Measurements from ENCODE around the gene THBS1. TPM values are rescaled to one million over a fixed set of nuclear protein-coding genes. Genes with fewer than 3 reads are reported as not detected.

THBS1 gene
- total and polyA plus RNA-seq, 2 donors = 9.0 to 26.2 TPM

DNA sequence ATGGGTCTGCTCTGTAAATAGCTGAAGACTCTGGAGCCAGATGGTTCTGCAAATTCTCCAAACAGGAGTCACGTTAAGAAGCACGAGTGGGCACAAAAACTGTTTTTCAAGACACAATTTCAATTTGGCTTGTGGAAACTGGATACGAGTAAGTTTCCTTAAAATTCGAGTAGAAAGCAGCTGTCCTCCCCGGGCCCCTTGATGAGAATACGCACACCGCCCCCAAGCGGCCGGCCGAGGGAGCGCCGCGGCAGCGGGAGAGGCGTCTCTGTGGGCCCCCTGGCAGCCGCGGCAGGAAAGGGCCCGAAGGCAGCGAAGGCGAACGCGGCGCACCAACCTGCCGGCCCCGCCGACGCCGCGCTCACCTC is 778 bp upstream of the THBS1 start:
- WGBS = under 1% methylated on average over 29 of the region's 29 CpGs
- Histone ChIP-seq H3K27ac (ENCODE audit: low read depth in 1 of 2, low read length in 1 of 2) (peak overlapping the region; percentile 39 to 77), H3K4me1 (ENCODE audit: control insufficient read depth in 2 of 2, insufficient read depth in 2 of 2, low read length in 2 of 2) (peaks cover 5 to 9% of the 10 kb centered on the region in 2 donors), H3K9me3 (ENCODE audit: control insufficient read depth in 2 of 2, insufficient read depth in 1 of 2, low read length in 1 of 2) (no peaks in the 10 kb centered on the region), H3K27me3 (ENCODE audit: control insufficient read depth in 2 of 2, insufficient read depth in 1 of 2, low read length in 1 of 2) (peaks cover 30 to 57% of the 10 kb centered on the region in 2 donors), H3K36me3 (ENCODE audit: control insufficient read depth in 2 of 2, insufficient read depth in 2 of 2, low read length in 1 of 2) (no peaks in the 10 kb centered on the region), H3K4me3 (ENCODE audit: low read length in 2 of 2) (peak overlapping the region; percentile 33 to 49)
- DNase-seq (ENCODE audit: low read depth in 6 of 9, low spot score in 9 of 9) = peak; percentile 44 to 94 (median 78)

GRCh38 chr15:39581242-39581792 is 438 bp downstream of the THBS1 start:
- H3K36me3 ChIP-seq (ENCODE audit: control insufficient read depth in 2 of 2, insufficient read depth in 2 of 2, low read length in 1 of 2) = no peaks in the 10 kb centered on the region
- H3K4me3 ChIP-seq (ENCODE audit: low read length in 2 of 2) = peak overlapping the region; percentile 33 to 49
- no peaks in the 10 kb centered on the region for H3K9me3 ChIP-seq (ENCODE audit: control insufficient read depth in 2 of 2, insufficient read depth in 1 of 2, low read length in 1 of 2)
- peaks cover 5 to 9% of the 10 kb centered on the region in 2 donors for H3K4me1 ChIP-seq (ENCODE audit: control insufficient read depth in 2 of 2, insufficient read depth in 2 of 2, low read length in 2 of 2)
- no peak overlapping the region for H3K27ac ChIP-seq (ENCODE audit: low read depth in 1 of 2, low read length in 1 of 2)
- 23% methylated on average over 18 of the region's 18 CpGs for WGBS
- peaks cover 30 to 54% of the 10 kb centered on the region in 2 donors for H3K27me3 ChIP-seq (ENCODE audit: control insufficient read depth in 2 of 2, insufficient read depth in 1 of 2, low read length in 1 of 2)
- no peak for DNase-seq (ENCODE audit: low read depth in 6 of 9, low spot score in 9 of 9)

DNA sequence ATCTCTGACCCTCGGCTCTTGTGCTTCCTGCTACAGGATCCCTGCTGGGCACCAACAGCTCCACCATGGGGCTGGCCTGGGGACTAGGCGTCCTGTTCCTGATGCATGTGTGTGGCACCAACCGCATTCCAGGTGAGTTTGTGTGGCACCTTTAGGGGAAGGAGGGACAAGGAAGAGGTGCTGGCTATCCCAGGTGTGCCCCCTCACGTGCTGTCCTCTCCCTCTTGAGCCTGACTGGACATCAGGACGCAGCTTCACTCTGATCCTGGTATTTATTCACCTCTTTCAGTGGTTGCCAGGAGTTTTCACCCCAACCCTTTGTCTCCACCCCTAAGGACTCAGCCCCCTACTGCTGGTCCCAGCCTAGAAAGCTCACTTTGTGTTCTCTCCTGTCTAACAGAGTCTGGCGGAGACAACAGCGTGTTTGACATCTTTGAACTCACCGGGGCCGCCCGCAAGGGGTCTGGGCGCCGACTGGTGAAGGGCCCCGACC is 960 bp downstream of the THBS1 start:
- 85% methylated on average over 13 of the region's 13 CpGs for WGBS
- no peak for DNase-seq (ENCODE audit: low read depth in 6 of 9, low spot score in 9 of 9)
- Histone ChIP-seq H3K4me3 (ENCODE audit: low read length in 2 of 2) (peak overlapping the region in 1 of 2 donors; percentile 33), H3K9me3 (ENCODE audit: control insufficient read depth in 2 of 2, insufficient read depth in 1 of 2, low read length in 1 of 2) (no peaks in the 10 kb centered on the region), H3K4me1 (ENCODE audit: control insufficient read depth in 2 of 2, insufficient read depth in 2 of 2, low read length in 2 of 2) (peaks cover 5 to 9% of the 10 kb centered on the region in 2 donors), H3K27ac (ENCODE audit: low read depth in 1 of 2, low read length in 1 of 2) (no peak overlapping the region), H3K36me3 (ENCODE audit: control insufficient read depth in 2 of 2, insufficient read depth in 2 of 2, low read length in 1 of 2) (no peaks in the 10 kb centered on the region), H3K27me3 (ENCODE audit: control insufficient read depth in 2 of 2, insufficient read depth in 1 of 2, low read length in 1 of 2) (peaks cover 30 to 52% of the 10 kb centered on the region in 2 donors)

DNA sequence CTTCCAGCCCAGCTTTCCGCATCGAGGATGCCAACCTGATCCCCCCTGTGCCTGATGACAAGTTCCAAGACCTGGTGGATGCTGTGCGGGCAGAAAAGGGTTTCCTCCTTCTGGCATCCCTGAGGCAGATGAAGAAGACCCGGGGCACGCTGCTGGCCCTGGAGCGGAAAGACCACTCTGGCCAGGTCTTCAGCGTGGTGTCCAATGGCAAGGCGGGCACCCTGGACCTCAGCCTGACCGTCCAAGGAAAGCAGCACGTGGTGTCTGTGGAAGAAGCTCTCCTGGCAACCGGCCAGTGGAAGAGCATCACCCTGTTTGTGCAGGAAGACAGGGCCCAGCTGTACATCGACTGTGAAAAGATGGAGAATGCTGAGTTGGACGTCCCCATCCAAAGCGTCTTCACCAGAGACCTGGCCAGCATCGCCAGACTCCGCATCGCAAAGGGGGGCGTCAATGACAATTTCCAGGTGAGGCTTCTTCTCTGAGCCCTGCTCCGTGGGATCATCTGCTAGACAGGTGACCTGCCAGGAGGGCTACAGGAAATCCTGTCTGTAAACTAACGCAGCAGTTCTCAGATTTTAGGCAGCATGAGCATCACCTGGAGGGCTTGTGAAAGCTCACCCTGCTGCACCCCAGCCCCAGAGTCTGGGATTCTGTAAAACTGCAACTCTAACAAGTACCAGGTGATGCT is 1.6 kb downstream of the THBS1 start:
- peaks cover 30 to 49% of the 10 kb centered on the region in 2 donors for H3K27me3 ChIP-seq (ENCODE audit: control insufficient read depth in 2 of 2, insufficient read depth in 1 of 2, low read length in 1 of 2)
- WGBS = 93% methylated on average over 20 of the region's 20 CpGs
- no peak for DNase-seq (ENCODE audit: low read depth in 6 of 9, low spot score in 9 of 9)
- no peak overlapping the region for H3K4me3 ChIP-seq (ENCODE audit: low read length in 2 of 2)
- no peaks in the 10 kb centered on the region for H3K36me3 ChIP-seq (ENCODE audit: control insufficient read depth in 2 of 2, insufficient read depth in 2 of 2, low read length in 1 of 2)
- H3K4me1 ChIP-seq (ENCODE audit: control insufficient read depth in 2 of 2, insufficient read depth in 2 of 2, low read length in 2 of 2) = peaks cover 5 to 9% of the 10 kb centered on the region in 2 donors
- H3K27ac ChIP-seq (ENCODE audit: low read depth in 1 of 2, low read length in 1 of 2) = no peak overlapping the region
- no peaks in the 10 kb centered on the region for H3K9me3 ChIP-seq (ENCODE audit: control insufficient read depth in 2 of 2, insufficient read depth in 1 of 2, low read length in 1 of 2)

- no peak overlapping the region for H3K27ac ChIP-seq (ENCODE audit: low read depth in 1 of 2, low read length in 1 of 2)
- peak overlapping the region in 1 of 2 donors; percentile 2 for H3K4me3 ChIP-seq (ENCODE audit: low read length in 2 of 2)
- H3K27me3 ChIP-seq (ENCODE audit: control insufficient read depth in 2 of 2, insufficient read depth in 1 of 2, low read length in 1 of 2) = peaks cover 30 to 47% of the 10 kb centered on the region in 2 donors
- H3K4me1 ChIP-seq (ENCODE audit: control insufficient read depth in 2 of 2, insufficient read depth in 2 of 2, low read length in 2 of 2) = peaks cover 5 to 9% of the 10 kb centered on the region in 2 donors
- WGBS = 90% methylated on average over 4 of the region's 4 CpGs
- DNase-seq (ENCODE audit: low read depth in 6 of 9, low spot score in 9 of 9) = no peak
- H3K36me3 ChIP-seq (ENCODE audit: control insufficient read depth in 2 of 2, insufficient read depth in 2 of 2, low read length in 1 of 2) = no peaks in the 10 kb centered on the region
- H3K9me3 ChIP-seq (ENCODE audit: control insufficient read depth in 2 of 2, insufficient read depth in 1 of 2, low read length in 1 of 2) = no peaks in the 10 kb centered on the region
Observed at GRCh38 chr15:39582977-39583595, 2.2 kb downstream of the THBS1 start.

DNA sequence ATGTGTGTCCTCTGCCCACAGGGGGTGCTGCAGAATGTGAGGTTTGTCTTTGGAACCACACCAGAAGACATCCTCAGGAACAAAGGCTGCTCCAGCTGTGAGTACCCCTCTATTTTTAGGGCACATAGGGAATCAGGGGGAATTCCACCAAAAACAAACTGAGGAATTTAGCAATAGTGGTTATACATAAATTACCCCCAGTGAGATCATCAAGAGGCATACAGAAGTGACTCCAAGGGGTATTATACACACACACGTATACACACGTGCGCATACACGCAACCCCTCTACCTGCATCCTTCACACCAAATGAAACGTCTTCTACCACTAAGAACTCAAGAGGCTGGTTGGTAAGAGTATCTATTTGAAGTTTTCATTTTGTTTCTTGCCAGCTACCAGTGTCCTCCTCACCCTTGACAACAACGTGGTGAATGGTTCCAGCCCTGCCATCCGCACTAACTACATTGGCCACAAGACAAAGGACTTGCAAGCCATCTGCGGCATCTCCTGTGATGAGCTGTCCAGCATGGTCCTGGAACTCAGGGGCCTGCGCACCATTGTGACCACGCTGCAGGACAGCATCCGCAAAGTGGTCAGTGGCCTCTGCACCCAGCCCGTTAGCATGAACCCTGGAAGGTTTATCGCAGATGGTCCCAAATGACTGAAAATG is 2.9 kb downstream of the THBS1 start:
- Histone ChIP-seq H3K4me1 (ENCODE audit: control insufficient read depth in 2 of 2, insufficient read depth in 2 of 2, low read length in 2 of 2) (peaks cover 5 to 9% of the 10 kb centered on the region in 2 donors), H3K9me3 (ENCODE audit: control insufficient read depth in 2 of 2, insufficient read depth in 1 of 2, low read length in 1 of 2) (no peaks in the 10 kb centered on the region), H3K36me3 (ENCODE audit: control insufficient read depth in 2 of 2, insufficient read depth in 2 of 2, low read length in 1 of 2) (no peaks in the 10 kb centered on the region), H3K27ac (ENCODE audit: low read depth in 1 of 2, low read length in 1 of 2) (no peak overlapping the region), H3K27me3 (ENCODE audit: control insufficient read depth in 2 of 2, insufficient read depth in 1 of 2, low read length in 1 of 2) (peaks cover 30 to 43% of the 10 kb centered on the region in 2 donors), H3K4me3 (ENCODE audit: low read length in 2 of 2) (no peak overlapping the region)
- DNase-seq (ENCODE audit: low read depth in 6 of 9, low spot score in 9 of 9) = peak in 2 of 9 donors; percentile 22 to 36
- 89% methylated on average over 13 of the region's 13 CpGs for WGBS

- H3K4me1 ChIP-seq (ENCODE audit: control insufficient read depth in 2 of 2, insufficient read depth in 2 of 2, low read length in 2 of 2) = peaks cover 5 to 6% of the 10 kb centered on the region in 2 donors
- H3K27me3 ChIP-seq (ENCODE audit: control insufficient read depth in 2 of 2, insufficient read depth in 1 of 2, low read length in 1 of 2) = peaks cover 30 to 41% of the 10 kb centered on the region in 2 donors
- 94% methylated on average over 7 of the region's 7 CpGs for WGBS
- H3K36me3 ChIP-seq (ENCODE audit: control insufficient read depth in 2 of 2, insufficient read depth in 2 of 2, low read length in 1 of 2) = no peaks in the 10 kb centered on the region
- no peak overlapping the region for H3K4me3 ChIP-seq (ENCODE audit: low read length in 2 of 2)
- no peak for DNase-seq (ENCODE audit: low read depth in 6 of 9, low spot score in 9 of 9)
- no peak overlapping the region for H3K27ac ChIP-seq (ENCODE audit: low read depth in 1 of 2, low read length in 1 of 2)
- no peaks in the 10 kb centered on the region for H3K9me3 ChIP-seq (ENCODE audit: control insufficient read depth in 2 of 2, insufficient read depth in 1 of 2, low read length in 1 of 2)
Observed at GRCh38 chr15:39584266-39584659, 3.4 kb downstream of the THBS1 start.

DNA sequence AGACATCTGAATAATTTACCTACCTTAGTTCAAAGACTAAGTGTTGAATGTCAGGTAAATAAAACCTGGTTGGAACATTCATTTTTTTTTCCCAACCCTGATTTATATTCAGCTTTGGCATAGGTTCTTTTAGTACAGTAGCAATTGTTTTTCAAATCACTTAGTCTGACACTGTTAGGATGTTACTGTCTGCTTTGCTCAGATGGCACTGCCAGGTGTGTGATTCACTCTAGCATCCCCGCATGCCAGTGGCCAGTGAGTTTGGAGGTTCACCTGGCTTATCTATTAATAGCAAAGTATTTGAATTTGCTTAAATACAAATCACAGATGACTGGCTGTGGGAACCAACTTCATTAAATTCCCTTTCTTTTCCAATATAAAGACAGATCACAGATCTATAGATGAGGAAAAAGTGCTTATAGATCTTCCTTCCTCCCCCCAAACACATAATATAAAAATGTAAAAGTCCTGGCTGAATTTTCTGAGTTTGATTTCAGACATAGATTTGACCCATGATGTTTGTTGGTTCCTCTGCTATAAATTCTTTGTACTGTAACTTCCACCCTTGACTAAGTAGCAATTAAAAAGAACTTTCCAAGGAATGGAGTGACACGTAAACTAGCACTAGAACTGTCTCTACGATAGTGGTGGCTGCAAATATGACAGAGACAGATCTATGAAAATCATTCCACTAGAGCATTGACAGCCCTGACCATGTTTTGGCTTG is 3.9 kb downstream of the THBS1 start:
- Histone ChIP-seq H3K4me3 (ENCODE audit: low read length in 2 of 2) (no peak overlapping the region), H3K4me1 (ENCODE audit: control insufficient read depth in 2 of 2, insufficient read depth in 2 of 2, low read length in 2 of 2) (peaks cover 5 to 6% of the 10 kb centered on the region in 2 donors), H3K36me3 (ENCODE audit: control insufficient read depth in 2 of 2, insufficient read depth in 2 of 2, low read length in 1 of 2) (no peaks in the 10 kb centered on the region), H3K27ac (ENCODE audit: low read depth in 1 of 2, low read length in 1 of 2) (no peak overlapping the region), H3K9me3 (ENCODE audit: control insufficient read depth in 2 of 2, insufficient read depth in 1 of 2, low read length in 1 of 2) (no peaks in the 10 kb centered on the region), H3K27me3 (ENCODE audit: control insufficient read depth in 2 of 2, insufficient read depth in 1 of 2, low read length in 1 of 2) (peaks cover 30 to 35% of the 10 kb centered on the region in 2 donors)
- 67% methylated on average over 3 of the region's 3 CpGs for WGBS
- no peak for DNase-seq (ENCODE audit: low read depth in 6 of 9, low spot score in 9 of 9)

Measured in thymus (tissue), 11 donors.